ENCODE data around the gene MTCL1. TPM values are rescaled to one million over a fixed set of nuclear protein-coding genes. Genes with fewer than 3 reads are reported as not detected.

The MTCL1 gene
- total RNA-seq, 1 experiment from 2014 or later = 28.3 TPM

DNA sequence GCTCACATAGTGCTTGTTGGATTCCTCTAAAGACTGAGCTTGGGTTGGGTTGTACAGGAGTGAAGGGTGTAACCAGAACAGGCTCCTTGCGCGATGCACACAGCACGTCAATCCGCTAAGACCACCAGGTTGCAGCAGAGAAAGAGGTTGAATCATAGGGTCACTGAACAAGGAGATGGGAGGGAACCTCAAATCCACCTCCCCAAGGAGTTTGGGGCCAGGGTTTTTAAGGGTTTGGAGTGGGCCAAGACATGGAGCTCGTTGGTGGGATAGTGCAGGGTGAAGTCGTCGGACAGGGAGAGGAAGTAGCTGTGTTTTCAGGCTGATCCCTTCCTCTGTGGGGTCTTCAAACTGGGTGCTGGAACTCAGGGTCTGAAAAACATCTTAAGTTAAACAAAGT, 20.8 kb upstream of the MTCL1 start:
- Histone ChIP-seq H3K4me1 (peaks cover 8% of the 10 kb centered on the region; the same call in 1 of the 2 replicates), H3K4me3 (ENCODE audit: low read depth, low read length) (no peak overlapping the region), H3K9me3 (no peaks in the 10 kb centered on the region), H3K36me3 (ENCODE audit: control insufficient read depth, insufficient read depth, low read length) (no peaks in the 10 kb centered on the region), H3K27me3 (replicated peaks; ENCODE audit: control insufficient read depth, insufficient read depth, low read length) (no peaks in the 10 kb centered on the region)
- Mint-ChIP-seq H3K36me3 (ENCODE audit: insufficient read depth, unreplicated experiment) (no peaks in the 10 kb centered on the region), H3K27me3 (ENCODE audit: insufficient read depth, unreplicated experiment) (no peaks in the 10 kb centered on the region), H3K4me3 (ENCODE audit: unreplicated experiment) (no peak overlapping the region), H3K4me1 (ENCODE audit: low read depth, unreplicated experiment) (no peaks in the 10 kb centered on the region), H3K9me3 (ENCODE audit: unreplicated experiment) (no peaks in the 10 kb centered on the region), H3K27ac (ENCODE audit: unreplicated experiment) (no peak overlapping the region)
- no peak for DNase-seq
- intact Hi-C loops (cut with micrococcal nuclease; ENCODE audit: unreplicated experiment) = no loop called here
- ChIA-PET POLR2A (no interaction called here), CTCF (no interaction called here)
- TF ChIP-seq, protein P1, sequence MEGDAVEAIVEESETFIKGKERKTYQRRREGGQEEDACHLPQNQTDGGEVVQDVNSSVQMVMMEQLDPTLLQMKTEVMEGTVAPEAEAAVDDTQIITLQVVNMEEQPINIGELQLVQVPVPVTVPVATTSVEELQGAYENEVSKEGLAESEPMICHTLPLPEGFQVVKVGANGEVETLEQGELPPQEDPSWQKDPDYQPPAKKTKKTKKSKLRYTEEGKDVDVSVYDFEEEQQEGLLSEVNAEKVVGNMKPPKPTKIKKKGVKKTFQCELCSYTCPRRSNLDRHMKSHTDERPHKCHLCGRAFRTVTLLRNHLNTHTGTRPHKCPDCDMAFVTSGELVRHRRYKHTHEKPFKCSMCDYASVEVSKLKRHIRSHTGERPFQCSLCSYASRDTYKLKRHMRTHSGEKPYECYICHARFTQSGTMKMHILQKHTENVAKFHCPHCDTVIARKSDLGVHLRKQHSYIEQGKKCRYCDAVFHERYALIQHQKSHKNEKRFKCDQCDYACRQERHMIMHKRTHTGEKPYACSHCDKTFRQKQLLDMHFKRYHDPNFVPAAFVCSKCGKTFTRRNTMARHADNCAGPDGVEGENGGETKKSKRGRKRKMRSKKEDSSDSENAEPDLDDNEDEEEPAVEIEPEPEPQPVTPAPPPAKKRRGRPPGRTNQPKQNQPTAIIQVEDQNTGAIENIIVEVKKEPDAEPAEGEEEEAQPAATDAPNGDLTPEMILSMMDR (IDR thresholded peaks at IDR 0.05; ENCODE audit: insufficient read depth in 1 of 2, low read depth in 1 of 2, low read length in 1 of 2, severe bottlenecking in 1 of 2, unreplicated experiment in 1 of 2) = no peak
- BruUV-seq (replicated peaks) = no TSS peak

DNA sequence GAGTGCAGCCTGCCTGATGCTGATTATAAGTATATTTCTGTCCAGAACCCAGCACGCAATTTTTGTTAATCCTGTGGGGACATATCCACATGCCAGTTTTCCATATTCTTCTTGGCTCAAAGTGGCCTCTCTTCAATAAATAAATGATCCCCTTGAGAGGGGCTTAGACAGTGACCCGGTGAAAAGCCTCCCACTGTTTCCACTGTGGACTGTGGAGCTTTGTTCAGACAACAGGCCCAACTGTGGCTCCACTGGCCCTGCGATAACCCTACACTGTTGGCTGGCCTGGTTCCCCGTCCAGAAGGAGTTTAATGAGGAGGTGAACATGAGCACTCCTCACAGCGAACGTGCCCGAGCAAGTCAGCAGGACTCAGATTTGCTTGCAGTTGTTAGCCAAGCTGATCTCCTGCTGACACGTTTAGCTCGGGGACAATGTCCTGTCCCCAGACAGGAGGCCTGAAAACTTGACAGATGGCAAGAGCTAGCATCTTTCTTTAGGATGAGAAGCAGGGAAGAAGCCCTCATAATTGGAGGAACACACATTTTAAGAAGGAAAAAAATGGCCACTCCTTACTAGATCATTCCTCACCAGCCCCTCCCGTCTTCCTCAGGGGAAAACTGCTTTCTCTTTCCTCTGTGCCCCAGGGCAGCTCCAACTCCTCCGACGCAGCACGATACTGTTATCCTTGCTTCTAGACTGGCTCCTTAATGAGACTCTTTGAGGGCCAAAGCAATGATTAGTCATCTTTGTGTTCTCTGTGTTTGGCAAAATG, 20.0 kb upstream of the MTCL1 start:
- Histone ChIP-seq H3K4me1 (peaks cover 8% of the 10 kb centered on the region; the same call in 1 of the 2 replicates), H3K36me3 (ENCODE audit: control insufficient read depth, insufficient read depth, low read length) (no peaks in the 10 kb centered on the region), H3K9me3 (no peaks in the 10 kb centered on the region), H3K4me3 (ENCODE audit: low read depth, low read length) (no peak overlapping the region), H3K27me3 (replicated peaks; ENCODE audit: control insufficient read depth, insufficient read depth, low read length) (no peaks in the 10 kb centered on the region)
- intact Hi-C loops (cut with micrococcal nuclease; ENCODE audit: unreplicated experiment) = no loop called here
- POLR2A ChIA-PET = interaction anchor here (0.6 kb wide), 1 partner anchor 39 kb away, joined by 3 read pairs; no protein-coding TSS in a partner anchor
- H3K9me3 Mint-ChIP-seq (ENCODE audit: unreplicated experiment) = no peaks in the 10 kb centered on the region
- H3K4me1 Mint-ChIP-seq (ENCODE audit: low read depth, unreplicated experiment) = no peaks in the 10 kb centered on the region
- H3K36me3 Mint-ChIP-seq (ENCODE audit: insufficient read depth, unreplicated experiment) = no peaks in the 10 kb centered on the region
- TF ChIP-seq, protein P1 (IDR thresholded peaks at IDR 0.05; ENCODE audit: insufficient read depth in 1 of 2, low read depth in 1 of 2, low read length in 1 of 2, severe bottlenecking in 1 of 2, unreplicated experiment in 1 of 2) = no peak
- no peaks in the 10 kb centered on the region for H3K27me3 Mint-ChIP-seq (ENCODE audit: insufficient read depth, unreplicated experiment)
- BruUV-seq (replicated peaks) = no TSS peak
- CTCF ChIA-PET = no interaction called here
- DNase-seq = no peak
- H3K27ac Mint-ChIP-seq (ENCODE audit: unreplicated experiment) = no peak overlapping the region
- H3K4me3 Mint-ChIP-seq (ENCODE audit: unreplicated experiment) = no peak overlapping the region

DNA sequence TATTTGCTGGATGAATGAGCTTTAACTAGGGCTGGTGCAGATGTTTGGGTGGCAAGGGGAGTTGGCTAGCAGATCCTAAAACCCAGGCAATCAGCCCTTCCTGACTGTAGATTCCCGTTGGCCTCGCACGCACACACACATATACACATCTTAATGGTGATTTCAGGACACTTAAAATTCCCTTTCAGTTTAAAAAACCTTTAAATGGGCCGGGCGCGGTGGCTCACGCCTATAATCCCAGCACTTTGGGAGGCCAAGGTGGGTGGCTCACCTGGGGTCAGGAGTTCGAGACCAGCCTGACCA, 19.5 kb upstream of the MTCL1 start:
- BruUV-seq (replicated peaks) = no TSS peak
- DNase-seq = no peak
- no peaks in the 10 kb centered on the region for H3K36me3 Mint-ChIP-seq (ENCODE audit: insufficient read depth, unreplicated experiment)
- CTCF ChIA-PET = no interaction called here
- H3K9me3 ChIP-seq = no peaks in the 10 kb centered on the region
- H3K4me3 Mint-ChIP-seq (ENCODE audit: unreplicated experiment) = no peak overlapping the region
- H3K4me1 ChIP-seq = peaks cover 7% of the 10 kb centered on the region; the same call in 1 of the 2 replicates
- no peak overlapping the region for H3K27ac Mint-ChIP-seq (ENCODE audit: unreplicated experiment)
- no peaks in the 10 kb centered on the region for H3K4me1 Mint-ChIP-seq (ENCODE audit: low read depth, unreplicated experiment)
- TF ChIP-seq, protein P1 (IDR thresholded peaks at IDR 0.05; ENCODE audit: insufficient read depth in 1 of 2, low read depth in 1 of 2, low read length in 1 of 2, severe bottlenecking in 1 of 2, unreplicated experiment in 1 of 2) = no peak
- no peaks in the 10 kb centered on the region for H3K27me3 ChIP-seq (replicated peaks; ENCODE audit: control insufficient read depth, insufficient read depth, low read length)
- no peak overlapping the region for H3K4me3 ChIP-seq (ENCODE audit: low read depth, low read length)
- H3K36me3 ChIP-seq (ENCODE audit: control insufficient read depth, insufficient read depth, low read length) = no peaks in the 10 kb centered on the region
- H3K27me3 Mint-ChIP-seq (ENCODE audit: insufficient read depth, unreplicated experiment) = no peaks in the 10 kb centered on the region
- H3K9me3 Mint-ChIP-seq (ENCODE audit: unreplicated experiment) = no peaks in the 10 kb centered on the region
- POLR2A ChIA-PET = interaction anchor here (0.6 kb wide), 1 partner anchor 39 kb away, joined by 3 read pairs; no protein-coding TSS in a partner anchor
- intact Hi-C loops (cut with micrococcal nuclease; ENCODE audit: unreplicated experiment) = no loop called here
